ENCODE measurements around the gene ROBO2. TPM values are rescaled to one million over a fixed set of nuclear protein-coding genes. Genes with fewer than 3 reads are reported as not detected.

The ROBO2 gene
- total and polyA plus RNA-seq, 10 of the 15 experiments (the other 5 are each of a cell fraction or from before 2014, with no cell fraction given): 0.22 to 2.5 (median 0.81) TPM

DNA sequence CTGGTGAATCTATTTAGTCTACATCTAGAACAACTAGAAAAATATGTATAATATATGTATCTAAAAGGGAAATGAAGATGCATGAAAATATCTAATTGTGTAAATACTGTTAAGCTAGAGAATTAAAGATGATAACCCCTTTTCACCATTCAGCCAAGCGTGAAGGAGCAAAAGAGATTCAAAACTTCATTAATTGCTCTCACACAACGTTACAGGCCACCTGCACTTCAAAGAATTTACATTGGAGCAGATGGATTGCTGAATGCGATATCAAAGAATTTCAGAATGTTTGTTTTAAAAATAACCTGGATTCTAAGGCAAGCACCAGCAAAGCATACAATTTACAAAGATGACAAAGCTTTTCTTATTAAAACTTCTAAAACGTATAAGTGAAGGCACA, 243.2 kb downstream of the ROBO2 start:
- H3K4me1 ChIP-seq (ENCODE audit: control insufficient read depth, insufficient read depth, low read length): no peaks in the 10 kb centered on the region
- ATAC-seq: no peak
- 13% methylated on average over 4 of the region's 4 CpGs for WGBS (ENCODE audit: insufficient coverage, insufficient replicate concordance, low lambda C conversion rate, missing lambda C conversion rate)
- ChIA-PET RAD21 (ENCODE audit: unreplicated experiment) (no interaction called here), SMC1A (ENCODE audit: uncharacterized antibody, unreplicated experiment) (no interaction called here), CTCF (no interaction called here), POLR2A (no interaction called here)
- no peak for FAIRE-seq
- intact Hi-C loops (cut with micrococcal nuclease; ENCODE audit: unreplicated experiment): no loop called here
- H3K4me3 ChIP-seq: no peak overlapping the region
- in situ Hi-C loops (cut with MboI): no loop called here
- BruUV-seq (replicated peaks): no TSS peak
- no peak overlapping the region for H3K27ac ChIP-seq (ENCODE audit: control insufficient read depth, insufficient read depth)
- H3K36me3 ChIP-seq (ENCODE audit: control insufficient read depth in 2 of 2, insufficient read depth in 2 of 2, low read length in 1 of 2): no peaks in the 10 kb centered on the region
- no peaks in the 10 kb centered on the region for H3K27me3 ChIP-seq (replicated peaks in 1 of 2; ENCODE audit: control insufficient read depth in 2 of 2, insufficient read depth in 2 of 2, low read length in 1 of 2)
- no peaks in the 10 kb centered on the region for H4K20me1 ChIP-seq (ENCODE audit: control insufficient read depth, insufficient read depth)
- DNase-seq (ENCODE audit: low read depth, low spot score): no peak
- no peak overlapping the region for H2AFZ ChIP-seq (ENCODE audit: control insufficient read depth, low read depth, low read length)
- TF ChIP-seq, protein P1, sequence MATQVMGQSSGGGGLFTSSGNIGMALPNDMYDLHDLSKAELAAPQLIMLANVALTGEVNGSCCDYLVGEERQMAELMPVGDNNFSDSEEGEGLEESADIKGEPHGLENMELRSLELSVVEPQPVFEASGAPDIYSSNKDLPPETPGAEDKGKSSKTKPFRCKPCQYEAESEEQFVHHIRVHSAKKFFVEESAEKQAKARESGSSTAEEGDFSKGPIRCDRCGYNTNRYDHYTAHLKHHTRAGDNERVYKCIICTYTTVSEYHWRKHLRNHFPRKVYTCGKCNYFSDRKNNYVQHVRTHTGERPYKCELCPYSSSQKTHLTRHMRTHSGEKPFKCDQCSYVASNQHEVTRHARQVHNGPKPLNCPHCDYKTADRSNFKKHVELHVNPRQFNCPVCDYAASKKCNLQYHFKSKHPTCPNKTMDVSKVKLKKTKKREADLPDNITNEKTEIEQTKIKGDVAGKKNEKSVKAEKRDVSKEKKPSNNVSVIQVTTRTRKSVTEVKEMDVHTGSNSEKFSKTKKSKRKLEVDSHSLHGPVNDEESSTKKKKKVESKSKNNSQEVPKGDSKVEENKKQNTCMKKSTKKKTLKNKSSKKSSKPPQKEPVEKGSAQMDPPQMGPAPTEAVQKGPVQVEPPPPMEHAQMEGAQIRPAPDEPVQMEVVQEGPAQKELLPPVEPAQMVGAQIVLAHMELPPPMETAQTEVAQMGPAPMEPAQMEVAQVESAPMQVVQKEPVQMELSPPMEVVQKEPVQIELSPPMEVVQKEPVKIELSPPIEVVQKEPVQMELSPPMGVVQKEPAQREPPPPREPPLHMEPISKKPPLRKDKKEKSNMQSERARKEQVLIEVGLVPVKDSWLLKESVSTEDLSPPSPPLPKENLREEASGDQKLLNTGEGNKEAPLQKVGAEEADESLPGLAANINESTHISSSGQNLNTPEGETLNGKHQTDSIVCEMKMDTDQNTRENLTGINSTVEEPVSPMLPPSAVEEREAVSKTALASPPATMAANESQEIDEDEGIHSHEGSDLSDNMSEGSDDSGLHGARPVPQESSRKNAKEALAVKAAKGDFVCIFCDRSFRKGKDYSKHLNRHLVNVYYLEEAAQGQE (IDR thresholded peaks at IDR 0.05; ENCODE audit: low read depth, low read length): no peak
- TF ChIP-seq, protein P2, sequence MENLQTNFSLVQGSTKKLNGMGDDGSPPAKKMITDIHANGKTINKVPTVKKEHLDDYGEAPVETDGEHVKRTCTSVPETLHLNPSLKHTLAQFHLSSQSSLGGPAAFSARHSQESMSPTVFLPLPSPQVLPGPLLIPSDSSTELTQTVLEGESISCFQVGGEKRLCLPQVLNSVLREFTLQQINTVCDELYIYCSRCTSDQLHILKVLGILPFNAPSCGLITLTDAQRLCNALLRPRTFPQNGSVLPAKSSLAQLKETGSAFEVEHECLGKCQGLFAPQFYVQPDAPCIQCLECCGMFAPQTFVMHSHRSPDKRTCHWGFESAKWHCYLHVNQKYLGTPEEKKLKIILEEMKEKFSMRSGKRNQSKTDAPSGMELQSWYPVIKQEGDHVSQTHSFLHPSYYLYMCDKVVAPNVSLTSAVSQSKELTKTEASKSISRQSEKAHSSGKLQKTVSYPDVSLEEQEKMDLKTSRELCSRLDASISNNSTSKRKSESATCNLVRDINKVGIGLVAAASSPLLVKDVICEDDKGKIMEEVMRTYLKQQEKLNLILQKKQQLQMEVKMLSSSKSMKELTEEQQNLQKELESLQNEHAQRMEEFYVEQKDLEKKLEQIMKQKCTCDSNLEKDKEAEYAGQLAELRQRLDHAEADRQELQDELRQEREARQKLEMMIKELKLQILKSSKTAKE (IDR thresholded peaks at IDR 0.05; ENCODE audit: low read depth, poor library complexity, severe bottlenecking): no peak
- TF ChIP-seq POLR2AphosphoS5 (IDR thresholded peaks at IDR 0.05; ENCODE audit: low read length) (no peak), TCF7 (IDR thresholded peaks at IDR 0.05; ENCODE audit: borderline replicate concordance) (no peak)
- H3K9me3 ChIP-seq (replicated peaks; ENCODE audit: control insufficient read depth, insufficient read depth, low read length): no peaks in the 10 kb centered on the region
- H3K9ac ChIP-seq (ENCODE audit: control insufficient read depth, insufficient read depth, low read length): no peak overlapping the region
- no peak overlapping the region for H3K4me2 ChIP-seq (ENCODE audit: control insufficient read depth, insufficient read depth)
- H3K79me2 ChIP-seq (ENCODE audit: control insufficient read depth, insufficient read depth, low read length): no peaks in the 10 kb centered on the region

Measured in GM12878 (cell line).